K562 (cell line): ENCODE data around the gene RPH3AL. TPM values are rescaled to one million over a fixed set of nuclear protein-coding genes. Genes with fewer than 3 reads are reported as not detected.

Source experiments
- CEBPG ChIP-seq, 3 experiments: fragments of 200-800 bp in 1 of 3; sonication (Bioruptor generic) in 1 of 3; sonication (generic) in 1 of 3; formaldehyde crosslinking in 1 of 3; IDR thresholded peaks in 2 of 3; conservative IDR thresholded peaks in 1 of 3; 2 replicates each; pipeline versions ENCODE4 v1.6.1 to v1.8.0; 2016 to 2022; ENCODE audit warnings: missing compliant biosample characterization in 2 of 3, missing genetic modification characterization in 2 of 3, mild to moderate bottlenecking in 1 of 3, missing genetic modification reagents in 1 of 3
- CHD2 ChIP-seq: IDR thresholded peaks from 2 replicates; pipeline ENCODE4 v1.6.1; 2011; ENCODE audit warnings: low read depth, low read length
- FOXK2 ChIP-seq, 2 experiments: fragments of 450-650 bp; IDR thresholded peaks in 1 of 2; conservative IDR thresholded peaks in 1 of 2; 2 replicates each; pipeline ENCODE4 v1.6.1; 2016; ENCODE audit warnings: low read depth in 2 of 2, mild to moderate bottlenecking in 1 of 2
- FUS ChIP-seq: fragments of 200-400 bp; formaldehyde crosslinking; optimal IDR thresholded peaks from 2 replicates; pipeline ENCODE3; 2017; ENCODE audit warnings: low read depth, low read length
- GATAD2A ChIP-seq: fragments of 450-650 bp; IDR thresholded peaks from 2 replicates; pipeline ENCODE4 v1.6.1; 2017
- MGA ChIP-seq: fragments of 450-650 bp; IDR thresholded peaks from 2 replicates; pipeline ENCODE4 v1.6.1; 2016; ENCODE audit warnings: mild to moderate bottlenecking, moderate library complexity
- NONO ChIP-seq, 2 experiments: fragments of 200-400 bp in 1 of 2; fragments of 450-650 bp in 1 of 2; formaldehyde crosslinking in 1 of 2; IDR thresholded peaks; 2 replicates each; pipeline ENCODE4 v1.6.1; 2017; ENCODE audit warnings: low read depth in 2 of 2, mild to moderate bottlenecking in 2 of 2, moderate library complexity in 2 of 2, low read length in 1 of 2
- PHTF2 ChIP-seq: fragments of 250-450 bp; sonication (Bioruptor Pico); IDR thresholded peaks from 2 replicates; pipeline ENCODE4 v1.5.0; 2021; ENCODE audit warnings: mild to moderate bottlenecking
- SLC30A9 ChIP-seq: fragments of 250-450 bp; sonication (Bioruptor Pico); IDR thresholded peaks from 2 replicates; pipeline ENCODE4 v1.8.0; 2022; ENCODE audit warnings: mild to moderate bottlenecking, moderate library complexity
- STAT5A ChIP-seq: IDR thresholded peaks from 2 replicates; pipeline ENCODE4 v1.6.1; 2012; ENCODE audit warnings: low read length, inconsistent platforms, borderline replicate concordance
- TAF1 ChIP-seq: IDR thresholded peaks from 2 replicates; pipeline ENCODE4 v1.6.1; 2011; ENCODE audit warnings: mild to moderate bottlenecking, low read length, moderate library complexity; ENCODE audit not compliant: insufficient read depth, control insufficient read depth, severe bottlenecking; ENCODE audit errors: extremely low read depth
- TCF7L2 ChIP-seq: fragments of 150-350 bp; IDR thresholded peaks from 2 replicates; pipeline ENCODE4 v1.6.1; 2016; ENCODE audit warnings: low read depth, mild to moderate bottlenecking, low read length, moderate library complexity
- ZNF146 ChIP-seq: IDR thresholded peaks from one replicate; pipeline ENCODE4 v1.6.1; 2018; ENCODE audit warnings: missing compliant biosample characterization; ENCODE audit not compliant: unreplicated experiment
- ZNF253 ChIP-seq: fragments of 250-450 bp; sonication (Bioruptor Pico); conservative IDR thresholded peaks from 2 replicates; pipeline ENCODE4 v1.6.1; 2021; ENCODE audit warnings: mild to moderate bottlenecking
- ZNF398 ChIP-seq: fragments of 250-450 bp; sonication (Bioruptor Pico); IDR thresholded peaks from 2 replicates; pipeline ENCODE4 v1.8.0; 2021; ENCODE audit warnings: moderate library complexity, mild to moderate bottlenecking, inconsistent platforms
- ZNF586 ChIP-seq: fragments of 450-650 bp; formaldehyde crosslinking; conservative IDR thresholded peaks from 2 replicates; pipeline ENCODE4 v1.4.0; 2020; ENCODE audit warnings: mild to moderate bottlenecking, moderate library complexity
- polyA plus RNA-seq, 8 experiments: library from polyadenylated mRNA; depleted of rRNA in 4 of 8; stranded (reverse) in 5 of 8; unstranded in 3 of 8; fragments of >200 nt; fragmentation: Nextera tagmentation in 2 of 8; fragmentation: Illumina TruSeq in 1 of 8; extraction: Ambion mirVana in 2 of 8; extraction: Trizol in 1 of 8; gene quantifications; 2 replicates each; pipeline versions ENCODE4 v1.2.1 to v1.2.3, GENCODE V29; 2011 to 2014; ENCODE audit warnings: inconsistent platforms in 1 of 8, missing spikeins in 1 of 8
- total RNA-seq, 7 experiments: library from RNA; depleted of rRNA in 6 of 7; stranded (reverse); fragments of >200 nt in 6 of 7; fragmentation: Illumina TruSeq in 2 of 7; extraction: Trizol in 2 of 7; gene quantifications; 2 replicates each; pipeline versions ENCODE4 v1.2.1 to v1.2.3, GENCODE V29; 2011 to 2021; ENCODE audit warnings: low replicate concordance in 1 of 7

RPH3AL gene
- total and polyA plus RNA-seq, 9 of the 15 experiments (the other 6 are each of a cell fraction or from before 2014, with no cell fraction given), result 0.18 to 1.7 (median 0.39) TPM

DNA sequence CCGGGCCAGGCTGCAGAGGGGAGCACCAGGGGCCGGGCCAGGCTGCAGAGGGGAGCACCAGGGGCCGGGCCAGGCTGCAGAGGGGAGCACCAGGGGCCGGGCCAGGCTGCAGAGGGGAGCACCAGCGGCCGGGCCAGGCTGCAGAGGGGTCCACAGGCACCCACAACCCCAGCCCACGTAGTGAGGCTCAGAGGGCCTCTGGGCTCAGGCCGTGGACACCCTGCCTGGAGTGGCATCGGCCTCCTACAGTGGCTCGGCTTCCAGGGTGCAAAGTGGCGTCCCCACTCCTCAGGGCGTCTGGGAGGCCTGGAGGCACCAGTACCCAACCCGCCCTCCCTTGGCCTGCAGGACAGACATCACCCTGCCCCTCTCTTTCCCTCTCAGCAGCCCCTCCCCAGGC lies 180.7 kb downstream of the RPH3AL start (continued):
- TF ChIP-seq MGA, result no peak
- no peak for TF ChIP-seq ZNF146 (CRISPR knock-in tag)
- TF ChIP-seq STAT5A, result no peak
- TF ChIP-seq ZNF398, result no peak
- TF ChIP-seq ZNF586 (CRISPR knock-in tag), result no peak
- no peak for TF ChIP-seq GATAD2A
- TF ChIP-seq CHD2, result no peak
- TF ChIP-seq FUS, result no peak
- TF ChIP-seq FOXK2 (conservative IDR thresholded peaks at IDR 0.05 in 1 of 2, IDR thresholded peaks at IDR 0.05 in 1 of 2; ENCODE audit: low read depth in 2 of 2), result no peak
- TF ChIP-seq PHTF2 (CRISPR knock-in tag), result no peak
- TF ChIP-seq ZNF253, result no peak
- no peak for TF ChIP-seq NONO (IDR thresholded peaks at IDR 0.05; ENCODE audit: low read depth in 2 of 2, low read length in 1 of 2)
- TF ChIP-seq SLC30A9, result no peak
- no peak for TF ChIP-seq TAF1
- no peak for TF ChIP-seq TCF7L2
- TF ChIP-seq CEBPG (CRISPR knock-in tag; IDR thresholded peaks at IDR 0.05), result no peak
- no peak for TF ChIP-seq CEBPG (tag; conservative IDR thresholded peaks at IDR 0.05 in 1 of 2, IDR thresholded peaks at IDR 0.05 in 1 of 2)
- TF ChIP-seq, all 486 proteins: peak for 0
